ENCODE data around the gene COG4.

DNA sequence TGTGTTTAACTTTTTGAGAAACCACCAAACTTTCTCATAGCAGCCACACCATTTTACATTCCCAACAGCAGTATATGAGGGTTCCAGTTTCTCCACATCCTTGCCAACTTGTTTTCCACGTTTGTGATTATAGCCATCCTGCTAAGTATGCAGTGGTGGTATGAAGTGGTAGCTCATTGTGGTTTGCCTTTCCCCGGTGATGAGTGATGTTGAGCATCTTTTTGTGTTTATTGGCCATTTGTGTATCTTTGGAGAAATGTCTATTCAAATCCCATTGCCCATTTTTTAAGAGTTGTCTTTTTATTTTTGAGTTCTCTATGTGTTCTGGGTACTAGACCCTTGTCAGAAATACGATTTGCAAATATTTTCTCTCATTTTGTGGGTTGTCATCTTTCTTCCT is 17.6 kb upstream of the COG4 start:
- TF ChIP-seq POLR2AphosphoS5 (IDR thresholded peaks at IDR 0.05; ENCODE audit: borderline replicate concordance, low read depth, low read length) (no peak), EZH2 (IDR thresholded peaks at IDR 0.05) (no peak), FOXP2 (optimal IDR thresholded peaks at IDR 0.05; ENCODE audit: control extremely low read depth, extremely low read length, insufficient read depth) (no peak)

Data from SK-N-MC (cell line).